ENCODE measurements around the gene PRKAR1B.

- TF ChIP-seq EZH2 (IDR thresholded peaks at IDR 0.05; ENCODE audit: low read depth) (no peak), CTCF (conservative IDR thresholded peaks at IDR 0.05) (no peak)
These were observed 210.9 kb downstream of the PRKAR1B start for GRCh38 chr7:516216-516605.

Data from PC-9 (cell line).